Neural cell (in vitro differentiated cells): ENCODE data around the gene PRKG1.

Experiments used
- CTCF ChIP-seq: fragments of 450-650 bp; IDR thresholded peaks from 2 replicates; pipeline ENCODE4 v1.5.1; 2014; ENCODE audit warnings: antibody characterized with exemption, mild to moderate bottlenecking, moderate library complexity; ENCODE audit not compliant: poor library complexity, severe bottlenecking
- EZH2 ChIP-seq: fragments of 200-600, 300-800 bp; shearing (Covaris generic), sonication (generic); IDR thresholded peaks from 2 replicates; pipeline ENCODE4 v1.6.1; 2014; ENCODE audit warnings: antibody characterized with exemption, low read length, borderline replicate concordance, mild to moderate bottlenecking; ENCODE audit not compliant: insufficient read depth, poor library complexity, severe bottlenecking

- TF ChIP-seq CTCF, result no peak
- TF ChIP-seq EZH2, result no peak
Measured at GRCh38 chr10:51768886-51769465, 694.7 kb downstream of the PRKG1 start.
